Measurements from ENCODE around the gene TIPARP.
A peak's percentile ranks its signal among the peaks of the same experiment; 100 is the strongest.
"Not testable (repeated sequence)": the region's sequence is repeated elsewhere in the genome, so short reads cannot be mapped to it uniquely, and the experiment has no call there.

The TIPARP gene

GRCh38 chr3:156739976-156740375 lies 65.6 kb downstream of the TIPARP start:
- no peak for DNase-seq (ENCODE audit: low spot score)

GRCh38 chr3:156740581-156740980 lies 66.2 kb downstream of the TIPARP start:
- not testable (repeated sequence) for DNase-seq (ENCODE audit: low spot score)

- DNase-seq (ENCODE audit: low spot score), result no peak
Observed at GRCh38 chr3:156741935-156742334, 67.5 kb downstream of the TIPARP start.

- no peak for DNase-seq (ENCODE audit: low spot score)
Observed at GRCh38 chr3:156742401-156742800, 68.0 kb downstream of the TIPARP start.

- no peak for DNase-seq (ENCODE audit: low spot score)
Observed at GRCh38 chr3:156743859-156744258, 69.5 kb downstream of the TIPARP start.

- DNase-seq (ENCODE audit: low spot score), result no peak
Observed at GRCh38 chr3:156744631-156745030, 70.2 kb downstream of the TIPARP start.

GRCh38 chr3:156745766-156746165 lies 71.4 kb downstream of the TIPARP start:
- DNase-seq (ENCODE audit: low spot score), result no peak

- no peak for DNase-seq (ENCODE audit: low spot score)
Observed at GRCh38 chr3:156747046-156747445, 72.7 kb downstream of the TIPARP start.

GRCh38 chr3:156749244-156749643 lies 74.9 kb downstream of the TIPARP start:
- DNase-seq (ENCODE audit: low spot score), result peak; percentile 25

GRCh38 chr3:156750191-156750873 lies 75.9 kb downstream of the TIPARP start:
- no peak for DNase-seq (ENCODE audit: low spot score)

- no peak for DNase-seq (ENCODE audit: low spot score)
Observed at GRCh38 chr3:156750874-156751245, 76.5 kb downstream of the TIPARP start.

- DNase-seq (ENCODE audit: low spot score), result no peak
Observed at GRCh38 chr3:156751461-156752025, 77.2 kb downstream of the TIPARP start.

Data from SK-N-DZ (cell line).